NB4 (cell line): ENCODE data around the gene SEC61A2.
A peak's percentile ranks its signal among the peaks of the same experiment; 100 is the strongest.

Experiments
- DNase-seq: peaks from one replicate; pipeline ENCODE4 v3.0.0; 2010; ENCODE audit warnings: low read depth
- H3K4me3 ChIP-seq: one replicate; pipeline ENCODE4 v1.5.1; 2011; ENCODE audit warnings: mild to moderate bottlenecking, low read depth, low read length, moderate library complexity
- CTCF ChIP-seq: IDR thresholded peaks from one replicate; pipeline ENCODE4 v1.5.1; 2012; ENCODE audit warnings: low read depth, low read length
- MAX ChIP-seq: IDR thresholded peaks from 2 replicates; pipeline ENCODE4 v1.6.1; 2011; ENCODE audit warnings: low read depth, low read length

Gene SEC61A2

GRCh38 chr10:12214763-12215218 lies 85.3 kb downstream of the SEC61A2 start:
- H3K4me3 ChIP-seq, result no peak overlapping the region
- TF ChIP-seq CTCF, result peak; percentile 35
- TF ChIP-seq MAX, result no peak
- DNase-seq, result peak; percentile 56
